H4 (cell line): Measurements from ENCODE around the gene TMBIM4. TPM values are rescaled to one million over a fixed set of nuclear protein-coding genes. Genes with fewer than 3 reads are reported as not detected.

Experiments
- DNase-seq: peaks from one replicate; pipeline ENCODE4 v3.0.0-alpha.2; 2015; ENCODE audit warnings: low spot score
- total RNA-seq: library from RNA; depleted of rRNA; stranded (reverse); fragments of >200 nt; shearing (Covaris generic); gene quantifications from 2 replicates; pipeline ENCODE4 v1.2.3, GENCODE V29; 2014; rRNA removed

TMBIM4 gene
- total RNA-seq, 1 experiment from 2014 or later: 182 TPM

- no peak for DNase-seq
Observed at GRCh38 chr12:66092559-66093269, 77.1 kb downstream of the TMBIM4 start.

GRCh38 chr12:66090157-66090556 is 79.6 kb downstream of the TMBIM4 start:
- DNase-seq: no peak

GRCh38 chr12:66087365-66087943 is 82.3 kb downstream of the TMBIM4 start:
- peak; percentile 61 for DNase-seq

- DNase-seq: no peak
Observed at GRCh38 chr12:66085998-66086397, 83.8 kb downstream of the TMBIM4 start.

Other genes with a start within 250 kb of the TMBIM4 start
- 29.6 and 34.4 TPM in 2 replicates for gene LLPH, start 39.2 kb downstream of the TMBIM4 start, total RNA-seq
- gene IRAK3, start 19.2 kb upstream of the TMBIM4 start, total RNA-seq: 0.02 TPM in 1 of 2 replicates, not detected in the other
- gene HELB, start 132.5 kb upstream of the TMBIM4 start, total RNA-seq: 0.76 and 1.9 TPM in 2 replicates